Measurements from ENCODE around the gene TNFAIP2.

Gene TNFAIP2

GRCh38 chr14:103127861-103128598, 4.8 kb downstream of the TNFAIP2 start:
- Histone ChIP-seq H3K36me3 (ENCODE audit: insufficient read depth, low read length) (peaks cover 4% of the 10 kb centered on the region; the same call in 1 of the 2 replicates), H3K9ac (ENCODE audit: low read depth, low read length) (no peak overlapping the region), H3K4me1 (ENCODE audit: insufficient read depth, low read length) (peaks cover 4% of the 10 kb centered on the region; the same call in 1 of the 2 replicates), H3K9me3 (ENCODE audit: control insufficient read depth, insufficient read depth, low read length) (no peaks in the 10 kb centered on the region)

DNA sequence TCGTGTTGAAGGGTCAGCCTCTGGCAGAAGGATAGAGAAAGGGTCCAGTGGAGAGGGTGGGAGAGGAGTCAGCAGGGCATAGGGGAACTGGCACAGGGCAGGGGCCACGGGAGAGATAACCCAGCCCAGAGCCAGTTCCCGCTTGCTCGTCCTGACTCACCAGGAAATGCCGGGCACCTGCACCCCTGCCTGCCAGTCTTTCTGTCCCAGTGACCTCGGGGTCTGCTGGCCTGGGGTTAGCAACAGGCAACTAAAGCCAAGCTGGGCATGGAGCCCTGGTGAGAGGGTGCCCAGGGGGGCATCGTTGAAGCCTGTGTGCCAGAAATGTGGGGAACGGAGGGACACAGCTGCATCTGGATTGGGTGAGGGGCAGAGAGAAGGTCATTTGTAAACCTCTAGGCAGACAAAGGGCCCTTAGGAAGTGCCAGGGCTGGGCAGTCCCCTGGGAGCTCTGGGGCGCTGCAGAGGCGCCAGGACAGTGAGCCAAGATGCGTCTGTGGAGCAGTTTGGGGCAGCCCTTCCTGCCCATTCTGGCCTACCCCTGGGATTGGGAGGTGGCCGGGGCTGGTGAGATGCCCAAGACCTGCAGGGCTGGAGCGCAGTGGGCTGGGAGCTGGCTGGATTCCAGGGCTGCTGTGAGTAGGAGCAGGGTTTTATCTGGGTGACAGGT, 5.5 kb downstream of the TNFAIP2 start:
- H3K9me3 ChIP-seq (ENCODE audit: control insufficient read depth, insufficient read depth, low read length): no peaks in the 10 kb centered on the region
- H3K9ac ChIP-seq (ENCODE audit: low read depth, low read length): no peak overlapping the region
- peaks cover 4% of the 10 kb centered on the region; the same call in 1 of the 2 replicates for H3K4me1 ChIP-seq (ENCODE audit: insufficient read depth, low read length)
- peaks cover 4% of the 10 kb centered on the region; the same call in 1 of the 2 replicates for H3K36me3 ChIP-seq (ENCODE audit: insufficient read depth, low read length)

GRCh38 chr14:103129301-103130016, 6.2 kb downstream of the TNFAIP2 start:
- Histone ChIP-seq H3K4me1 (ENCODE audit: insufficient read depth, low read length) (no peaks in the 10 kb centered on the region; the same call in 1 of the 2 replicates), H3K36me3 (ENCODE audit: insufficient read depth, low read length) (peaks cover 4% of the 10 kb centered on the region; the same call in 1 of the 2 replicates), H3K9me3 (ENCODE audit: control insufficient read depth, insufficient read depth, low read length) (no peaks in the 10 kb centered on the region), H3K9ac (ENCODE audit: low read depth, low read length) (no peak overlapping the region)

DNA sequence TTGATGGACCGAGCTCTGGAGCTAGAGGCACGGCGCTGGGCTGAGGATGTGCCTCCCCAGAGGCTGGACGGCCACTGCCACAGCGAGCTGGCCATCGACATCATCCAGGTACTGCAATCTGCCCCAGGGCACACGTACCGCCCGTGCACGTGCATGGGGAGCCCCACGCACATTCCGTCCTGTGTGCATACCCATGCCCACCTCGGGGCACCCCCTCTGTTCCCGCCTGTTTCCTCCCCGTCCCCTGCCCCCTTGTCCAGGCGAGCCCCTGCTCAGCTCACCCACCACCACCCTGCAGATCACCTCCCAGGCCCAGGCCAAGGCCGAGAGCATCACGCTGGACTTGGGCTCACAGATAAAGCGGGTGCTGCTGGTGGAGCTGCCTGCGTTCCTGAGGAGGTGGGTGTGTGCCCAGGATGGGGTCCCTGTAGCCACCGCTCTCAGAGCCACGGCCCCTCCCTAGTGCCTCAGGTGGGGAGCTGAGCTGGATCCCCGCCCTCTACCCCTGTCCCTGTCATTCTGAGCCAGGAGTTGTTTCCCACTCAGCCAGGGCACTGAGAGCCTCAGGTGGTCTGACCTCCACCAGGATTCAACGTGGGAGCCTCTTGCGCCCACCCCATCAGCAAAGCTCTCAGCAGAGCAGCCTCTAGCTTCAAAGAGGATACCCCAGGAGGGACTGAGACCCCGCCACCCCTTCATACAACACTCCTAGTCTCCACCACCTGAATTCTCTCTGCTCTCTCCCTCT, 6.9 kb downstream of the TNFAIP2 start:
- H3K9ac ChIP-seq (ENCODE audit: low read depth, low read length): no peak overlapping the region
- H3K9me3 ChIP-seq (ENCODE audit: control insufficient read depth, insufficient read depth, low read length): no peaks in the 10 kb centered on the region
- peaks cover 4% of the 10 kb centered on the region; the same call in 1 of the 2 replicates for H3K36me3 ChIP-seq (ENCODE audit: insufficient read depth, low read length)
- H3K4me1 ChIP-seq (ENCODE audit: insufficient read depth, low read length): no peaks in the 10 kb centered on the region; the same call in 1 of the 2 replicates

GRCh38 chr14:103130965-103131364, 7.7 kb downstream of the TNFAIP2 start:
- Histone ChIP-seq H3K4me1 (ENCODE audit: insufficient read depth, low read length) (no peaks in the 10 kb centered on the region; the same call in 1 of the 2 replicates), H3K9ac (ENCODE audit: low read depth, low read length) (no peak overlapping the region), H3K9me3 (ENCODE audit: control insufficient read depth, insufficient read depth, low read length) (no peaks in the 10 kb centered on the region), H3K36me3 (ENCODE audit: insufficient read depth, low read length) (peaks cover 4% of the 10 kb centered on the region; the same call in 1 of the 2 replicates)

DNA sequence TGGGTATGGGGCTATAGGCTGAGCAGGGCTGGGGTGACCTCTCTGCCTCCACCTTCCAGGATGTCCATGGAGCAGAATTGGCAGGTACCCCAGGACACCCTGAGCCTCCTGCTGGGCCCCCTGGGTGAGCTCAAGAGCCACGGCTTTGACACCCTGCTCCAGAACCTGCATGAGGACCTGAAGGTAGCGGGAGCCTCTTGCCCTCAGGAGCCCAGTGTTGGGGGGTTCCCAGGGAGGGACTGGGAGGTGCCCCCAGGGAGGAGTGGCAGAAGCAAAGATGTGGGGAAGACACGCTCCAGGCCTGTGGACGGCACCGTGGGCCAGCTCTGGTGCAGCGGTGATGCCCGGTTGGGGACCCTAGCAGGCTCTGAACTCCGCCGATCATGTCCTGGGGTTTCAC, 8.3 kb downstream of the TNFAIP2 start:
- H3K9ac ChIP-seq (ENCODE audit: low read depth, low read length): no peak overlapping the region
- H3K4me1 ChIP-seq (ENCODE audit: insufficient read depth, low read length): no peaks in the 10 kb centered on the region; the same call in 1 of the 2 replicates
- peaks cover 4% of the 10 kb centered on the region; the same call in 1 of the 2 replicates for H3K36me3 ChIP-seq (ENCODE audit: insufficient read depth, low read length)
- H3K9me3 ChIP-seq (ENCODE audit: control insufficient read depth, insufficient read depth, low read length): no peaks in the 10 kb centered on the region

DNA sequence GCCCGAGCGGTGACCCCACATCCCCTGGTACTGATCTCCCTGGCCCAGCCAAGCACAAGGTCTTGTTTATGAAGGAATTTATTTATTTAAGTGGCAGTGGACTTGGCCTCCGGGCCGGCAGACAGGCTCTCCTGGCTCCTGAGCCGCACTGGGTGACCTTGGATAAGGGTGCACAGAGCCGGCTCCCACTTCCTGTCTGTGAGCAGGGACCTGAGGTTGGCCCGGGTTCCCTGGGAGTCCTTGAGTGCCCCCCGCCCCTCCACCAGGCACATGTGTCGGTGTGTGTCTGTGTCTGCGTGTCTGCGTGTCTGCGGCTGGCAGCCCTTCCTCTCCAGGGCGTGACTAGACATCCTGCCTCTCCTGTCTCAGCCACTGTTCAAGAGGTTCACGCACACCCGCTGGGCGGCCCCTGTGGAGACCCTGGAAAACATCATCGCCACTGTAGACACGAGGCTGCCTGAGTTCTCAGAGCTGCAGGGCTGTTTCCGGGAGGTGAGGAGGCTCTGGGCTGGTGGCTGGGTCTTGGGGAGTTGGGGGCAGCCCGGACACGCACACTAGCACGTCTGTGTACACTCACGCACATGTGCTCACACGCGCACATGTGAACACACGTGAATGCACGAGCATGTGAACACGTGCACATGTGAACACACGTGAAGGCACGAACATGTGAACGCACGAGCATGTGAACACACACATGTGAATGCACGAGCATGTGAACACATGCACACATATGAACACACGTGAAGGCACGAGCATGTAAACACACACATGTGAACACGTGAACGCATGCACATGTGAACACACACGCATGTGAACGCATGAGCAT, 9.3 kb downstream of the TNFAIP2 start:
- no peak overlapping the region for H3K9ac ChIP-seq (ENCODE audit: low read depth, low read length)
- peaks cover 4% of the 10 kb centered on the region; the same call in 1 of the 2 replicates for H3K36me3 ChIP-seq (ENCODE audit: insufficient read depth, low read length)
- H3K4me1 ChIP-seq (ENCODE audit: insufficient read depth, low read length): no peaks in the 10 kb centered on the region; the same call in 1 of the 2 replicates
- H3K9me3 ChIP-seq (ENCODE audit: control insufficient read depth, insufficient read depth, low read length): no peaks in the 10 kb centered on the region

GRCh38 chr14:103133210-103134140, 10.2 kb downstream of the TNFAIP2 start:
- no peaks in the 10 kb centered on the region; the same call in 1 of the 2 replicates for H3K4me1 ChIP-seq (ENCODE audit: insufficient read depth, low read length)
- no peak overlapping the region for H3K9ac ChIP-seq (ENCODE audit: low read depth, low read length)
- no peaks in the 10 kb centered on the region for H3K9me3 ChIP-seq (ENCODE audit: control insufficient read depth, insufficient read depth, low read length)
- H3K36me3 ChIP-seq (ENCODE audit: insufficient read depth, low read length): peaks cover 4% of the 10 kb centered on the region; the same call in 1 of the 2 replicates

- Histone ChIP-seq H3K9ac (ENCODE audit: low read depth, low read length) (no peak overlapping the region), H3K9me3 (ENCODE audit: control insufficient read depth, insufficient read depth, low read length) (no peaks in the 10 kb centered on the region), H3K4me1 (ENCODE audit: insufficient read depth, low read length) (peaks cover 1% of the 10 kb centered on the region; the same call in 1 of the 2 replicates), H3K36me3 (ENCODE audit: insufficient read depth, low read length) (peaks cover 4% of the 10 kb centered on the region; the same call in 1 of the 2 replicates)
Observed at GRCh38 chr14:103134405-103134804, 11.1 kb downstream of the TNFAIP2 start.

DNA sequence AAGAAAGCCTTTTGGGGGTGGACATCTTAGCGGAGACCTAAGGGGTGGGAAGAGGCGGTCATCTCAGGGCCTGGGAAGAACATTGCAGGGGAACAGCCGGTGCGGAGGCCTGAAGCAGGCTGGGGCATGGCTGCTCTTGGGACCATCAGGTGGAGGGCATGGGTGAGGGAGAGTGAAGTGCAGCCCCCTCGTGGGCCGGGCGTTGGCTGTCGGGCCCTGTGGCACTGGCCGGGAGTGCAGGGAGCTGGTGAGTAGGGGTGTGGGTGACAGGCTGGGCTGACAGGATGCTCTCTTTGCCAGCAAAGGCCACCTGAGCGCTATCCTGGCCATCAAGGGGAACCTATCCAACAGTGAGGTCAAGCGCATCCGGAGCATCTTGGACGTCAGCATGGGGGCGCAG, 11.7 kb downstream of the TNFAIP2 start:
- Histone ChIP-seq H3K9me3 (ENCODE audit: control insufficient read depth, insufficient read depth, low read length) (no peaks in the 10 kb centered on the region), H3K4me1 (ENCODE audit: insufficient read depth, low read length) (peaks cover 4% of the 10 kb centered on the region; the same call in 1 of the 2 replicates), H3K9ac (ENCODE audit: low read depth, low read length) (no peak overlapping the region), H3K36me3 (ENCODE audit: insufficient read depth, low read length) (peaks cover 4% of the 10 kb centered on the region; the same call in 1 of the 2 replicates)

- H3K36me3 ChIP-seq (ENCODE audit: insufficient read depth, low read length): peaks cover 4% of the 10 kb centered on the region; the same call in 1 of the 2 replicates
- no peaks in the 10 kb centered on the region for H3K9me3 ChIP-seq (ENCODE audit: control insufficient read depth, insufficient read depth, low read length)
- H3K9ac ChIP-seq (ENCODE audit: low read depth, low read length): no peak overlapping the region
- H3K4me1 ChIP-seq (ENCODE audit: insufficient read depth, low read length): peaks cover 4% of the 10 kb centered on the region; the same call in 1 of the 2 replicates
Observed at GRCh38 chr14:103135333-103136260, 12.3 kb downstream of the TNFAIP2 start.

Measured in ES-I3 (cell line).